Activated B cell treated with CpG ODN at 0.5 μM for 24 hours (primary cell): ENCODE results near the gene LEMD1. TPM values are rescaled to one million over a fixed set of nuclear protein-coding genes. Genes with fewer than 3 reads are reported as not detected.
A peak's percentile ranks its signal among the peaks of the same experiment; 100 is the strongest.

ENCODE experiments used
- ATAC-seq: fragments of 200-7000 bp; cut with Tn5 transposase; one replicate; pipeline ENCODE4 v1.10.0; 2021; ENCODE audit warnings: low read depth, mild to moderate bottlenecking, moderate library complexity
- CTCF ChIA-PET: fragments of 350-600 bp; sonication (Branson Sonifier 250); formaldehyde crosslinking; loops from one replicate; lab custom pipeline; 2021; ENCODE audit warnings: antibody characterized with exemption; lab: Charles Lee
- POLR2A ChIA-PET: fragments of 350-600 bp; sonication (Branson Sonifier 250); formaldehyde crosslinking; loops from one replicate; lab custom pipeline; 2021; ENCODE audit warnings: antibody characterized with exemption; lab: Charles Lee
- DNase-seq: peaks from one replicate; pipeline ENCODE4 v3.0.0; 2022
- H3K27ac Mint-ChIP-seq: one replicate; pipeline ENCODE4 v1.8.0; 2020; ENCODE audit warnings: mixed read lengths
- H3K27me3 Mint-ChIP-seq: one replicate; pipeline ENCODE4 v1.8.0; 2021; ENCODE audit warnings: mixed read lengths
- H3K36me3 Mint-ChIP-seq: one replicate; pipeline ENCODE4 v1.8.0; 2021; ENCODE audit warnings: low read depth, mixed read lengths
- H3K4me1 Mint-ChIP-seq: one replicate; pipeline ENCODE4 v1.8.0; 2021; ENCODE audit warnings: mixed read lengths
- H3K4me3 Mint-ChIP-seq: one replicate; pipeline ENCODE4 v1.8.0; 2020; ENCODE audit warnings: mild to moderate bottlenecking, mixed read lengths
- H3K9me3 Mint-ChIP-seq: one replicate; pipeline ENCODE4 v1.8.0; 2020; ENCODE audit warnings: mixed read lengths
- CTCF ChIP-seq: fragments of 200-600 bp; IDR thresholded peaks from one replicate; pipeline ENCODE4 v1.8.0; 2022; ENCODE audit warnings: antibody characterized with exemption, mild to moderate bottlenecking
- intact Hi-C: fragments of 100-400 bp; cut with micrococcal nuclease; formaldehyde crosslinking; loops from one replicate; pipeline ENCODE4 v1.15.1; 2024
- total RNA-seq: library from RNA; stranded (reverse); gene quantifications from 2 replicates; pipeline ENCODE4 v1.2.3, GENCODE V29; 2022

The LEMD1 gene
- total RNA-seq, 1 donor from 2014 or later, result not detected

DNA sequence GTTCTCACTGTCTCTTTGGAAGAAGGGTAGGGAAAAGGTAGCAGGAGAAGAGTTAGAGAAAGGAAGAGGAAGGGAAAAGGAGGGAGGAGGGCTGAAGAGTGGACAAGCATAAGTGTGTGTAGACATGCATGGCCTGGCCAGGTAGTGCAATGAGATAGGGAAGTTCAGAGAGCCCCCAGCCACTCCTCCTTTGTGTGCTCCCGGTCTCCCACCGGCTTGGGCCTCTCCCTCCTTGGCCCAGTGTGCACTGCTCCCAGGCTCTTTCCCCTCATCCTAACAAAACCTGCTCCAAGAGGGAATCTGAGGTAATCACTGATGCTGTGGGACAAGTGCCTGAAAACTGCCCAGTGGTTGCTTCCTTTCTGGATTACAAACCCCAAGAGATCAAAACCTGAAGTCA lies 10.3 kb upstream of the LEMD1 start:
- peaks cover 51% of the 10 kb centered on the region for H3K4me1 Mint-ChIP-seq
- no peaks in the 10 kb centered on the region for H3K9me3 Mint-ChIP-seq
- intact Hi-C loops, result loop anchor here (5.0 kb wide), 1 partner anchor 80 kb away; no protein-coding TSS in a partner anchor
- no peak for TF ChIP-seq CTCF
- no peaks in the 10 kb centered on the region for H3K27me3 Mint-ChIP-seq
- H3K27ac Mint-ChIP-seq, result no peak overlapping the region
- DNase-seq (no peak), ATAC-seq (no peak)
- H3K36me3 Mint-ChIP-seq, result no peaks in the 10 kb centered on the region
- CTCF ChIA-PET, result interaction anchor here (1.4 to 1.9 kb wide), 2 partner anchors 9 to 11 kb away, joined by 3 to 6 read pairs; partner anchors contain the start of gene LEMD1
- POLR2A ChIA-PET, result no interaction called here
- H3K4me3 Mint-ChIP-seq, result no peak overlapping the region

- Mint-ChIP-seq H3K4me3 (peak overlapping the region; percentile 84), H3K4me1 (peaks cover 39% of the 10 kb centered on the region), H3K27ac (peak overlapping the region; percentile 55), H3K9me3 (no peaks in the 10 kb centered on the region), H3K36me3 (no peaks in the 10 kb centered on the region), H3K27me3 (no peaks in the 10 kb centered on the region)
- no peak for TF ChIP-seq CTCF
- DNase-seq, result peak; percentile 67
- peak; percentile 85 for ATAC-seq
- intact Hi-C loops, result loop anchor here (2.0 to 5.0 kb wide), 4 partner anchors 28 to 96 kb away; no protein-coding TSS in a partner anchor
- ChIA-PET POLR2A (interaction anchor here (0.5 to 0.6 kb wide), 2 partner anchors 130 to 136 kb away, joined by 3 to 4 read pairs; no protein-coding TSS in a partner anchor), CTCF (interaction anchor here (1.1 to 1.9 kb wide), 8 partner anchors 10 to 157 kb away, joined by 3 to 8 read pairs (median 4); no protein-coding TSS in a partner anchor)
Measured at GRCh38 chr1:205430696-205431305, 8.9 kb upstream of the LEMD1 start.

DNA sequence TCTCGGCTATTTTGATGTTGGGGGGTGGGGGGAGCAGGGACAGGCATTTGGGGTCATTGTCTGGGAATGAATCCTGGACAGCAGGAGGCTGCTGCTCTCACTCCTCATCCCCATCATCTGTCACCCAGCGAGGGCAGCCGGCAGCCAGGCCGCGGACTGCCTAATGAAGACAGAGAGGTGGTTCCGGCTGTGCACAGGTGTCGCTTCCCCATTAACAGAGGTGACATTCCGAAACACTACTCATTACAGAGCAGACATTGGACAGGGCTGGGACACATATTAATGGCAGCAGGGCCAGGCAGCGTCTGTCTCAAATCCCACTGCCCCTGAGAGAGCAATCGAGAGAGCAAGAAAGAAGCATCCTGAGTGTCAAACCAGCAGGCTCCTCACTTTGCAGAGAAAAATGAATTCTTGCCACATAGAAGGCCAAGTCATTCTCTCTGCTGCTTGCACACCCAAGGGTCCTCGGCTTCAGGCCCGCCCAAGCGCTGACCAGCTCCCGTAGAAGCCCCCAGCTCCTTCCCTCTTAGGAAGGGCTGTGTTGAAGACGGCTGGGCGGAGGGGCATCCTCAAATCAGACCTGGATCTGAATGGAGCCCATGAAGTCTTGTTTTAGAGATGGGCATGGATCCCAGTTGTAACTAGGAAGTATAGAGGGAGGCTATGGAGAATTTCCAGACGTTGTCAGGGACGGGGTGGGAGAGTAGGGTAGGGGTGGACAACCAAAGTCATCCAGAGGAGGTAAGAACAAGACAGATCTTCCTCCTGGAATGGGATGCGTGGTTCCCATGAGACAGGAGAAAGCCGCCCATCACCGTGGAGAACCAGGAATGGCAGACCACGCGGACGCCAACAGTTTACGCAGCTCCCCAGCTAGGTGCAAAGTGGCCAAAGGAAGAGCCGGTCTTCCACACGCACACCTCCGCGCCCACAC lies 8.2 kb upstream of the LEMD1 start:
- H3K27ac Mint-ChIP-seq, result no peak overlapping the region
- ATAC-seq (no peak), DNase-seq (no peak)
- CTCF ChIA-PET, result interaction anchor here (1.1 to 1.9 kb wide), 7 partner anchors 11 to 157 kb away, joined by 3 to 8 read pairs (median 4); no protein-coding TSS in a partner anchor
- TF ChIP-seq CTCF, result no peak
- H3K9me3 Mint-ChIP-seq, result no peaks in the 10 kb centered on the region
- H3K4me1 Mint-ChIP-seq, result peaks cover 31% of the 10 kb centered on the region
- intact Hi-C loops, result loop anchor here (2.0 to 5.0 kb wide), 4 partner anchors 29 to 95 kb away; no protein-coding TSS in a partner anchor
- no peaks in the 10 kb centered on the region for H3K36me3 Mint-ChIP-seq
- H3K4me3 Mint-ChIP-seq, result peak overlapping the region; percentile 84
- POLR2A ChIA-PET, result interaction anchor here (0.6 to 0.7 kb wide), 2 partner anchors 52 to 139 kb away, joined by 3 to 6 read pairs; a partner anchor contains a TSS
- no peaks in the 10 kb centered on the region for H3K27me3 Mint-ChIP-seq

DNA sequence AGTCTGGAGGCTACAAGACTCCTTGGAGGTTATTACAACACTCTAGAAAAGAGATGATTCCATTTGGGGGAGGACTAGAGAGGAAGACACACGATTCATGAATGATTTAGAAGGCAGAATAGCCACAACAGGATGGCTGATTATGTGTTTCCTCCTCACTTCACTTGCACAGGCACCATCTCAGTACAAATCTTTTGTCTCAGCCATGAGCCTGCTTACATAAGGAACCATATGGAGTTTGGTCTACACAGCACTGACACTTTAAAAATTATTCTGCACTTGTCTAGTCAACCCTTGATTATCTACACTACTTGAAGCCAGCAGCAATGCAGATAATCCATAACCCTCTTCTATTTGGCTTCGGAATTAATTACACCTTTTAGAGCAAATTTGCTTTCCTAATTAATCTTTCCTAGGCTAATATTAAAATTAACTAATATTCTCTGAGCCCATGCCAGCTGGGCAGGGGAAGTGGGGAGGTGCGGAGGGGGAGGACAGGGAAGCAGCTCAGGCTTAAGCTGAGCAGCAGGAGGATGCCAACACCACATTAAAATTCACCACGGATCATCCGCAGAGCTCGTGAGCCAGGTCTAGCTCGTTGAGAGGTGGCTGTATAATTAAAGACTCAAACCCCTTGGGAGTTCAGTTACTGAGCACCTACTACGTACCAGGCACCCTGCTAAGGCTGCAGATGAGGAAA lies 3.2 kb upstream of the LEMD1 start:
- Mint-ChIP-seq H3K27ac (no peak overlapping the region), H3K9me3 (no peaks in the 10 kb centered on the region), H3K4me3 (no peak overlapping the region), H3K27me3 (peaks cover 15% of the 10 kb centered on the region), H3K36me3 (no peaks in the 10 kb centered on the region), H3K4me1 (peaks cover 2% of the 10 kb centered on the region)
- ChIA-PET POLR2A (no interaction called here), CTCF (interaction anchor here (1.0 to 2.7 kb wide), 3 partner anchors 60 to 152 kb away, joined by 3 to 11 read pairs (median 3); no protein-coding TSS in a partner anchor)
- intact Hi-C loops, result no loop called here
- no peak for TF ChIP-seq CTCF
- DNase-seq (no peak), ATAC-seq (no peak)
